ENCODE data around the gene WWC2. TPM values are rescaled to one million over a fixed set of nuclear protein-coding genes. Genes with fewer than 3 reads are reported as not detected.

The WWC2 gene
- polyA plus RNA-seq, 2 of the 4 experiments (the other 2 are of a cell fraction): 14.9 to 26.9 TPM

- H3K4me2 ChIP-seq: no peak overlapping the region
- peaks cover 38% of the 10 kb centered on the region for H3K4me1 ChIP-seq
- WGBS (ENCODE audit: missing lambda C conversion rate): 87% methylated on average over 5 of the region's 5 CpGs
- DNase-seq (ENCODE audit: low read depth in 1 of 2, low spot score in 1 of 2) (no peak), ATAC-seq (no peak), FAIRE-seq (no peak)
- no peaks in the 10 kb centered on the region for H3K9me3 ChIP-seq
- H3K4me3 ChIP-seq: no peak overlapping the region
- CTCF ChIA-PET: interaction anchor here (0.8 kb wide), 1 partner anchor 68 kb away, joined by 3 read pairs; no protein-coding TSS in a partner anchor
- no peak overlapping the region for H3K27ac ChIP-seq
- POLR2A ChIA-PET: no interaction called here
- TF ChIP-seq FOSL2 (IDR thresholded peaks at IDR 0.05): no peak
- TF ChIP-seq FOSL2 (CRISPR knock-in tag; IDR thresholded peaks at IDR 0.05): 0 out of 2 replicates have a peak, but pooled peaks have one; percentile 15
- no peak for TF ChIP-seq BHLHE40 (IDR thresholded peaks at IDR 0.05; ENCODE audit: low read depth, low read length)
- no peak for TF ChIP-seq HOXB13 (CRISPR knock-in tag; IDR thresholded peaks at IDR 0.05; ENCODE audit: low read depth)
Observed at GRCh38 chr4:183107891-183108459, 8.9 kb downstream of the WWC2 start.

DNA sequence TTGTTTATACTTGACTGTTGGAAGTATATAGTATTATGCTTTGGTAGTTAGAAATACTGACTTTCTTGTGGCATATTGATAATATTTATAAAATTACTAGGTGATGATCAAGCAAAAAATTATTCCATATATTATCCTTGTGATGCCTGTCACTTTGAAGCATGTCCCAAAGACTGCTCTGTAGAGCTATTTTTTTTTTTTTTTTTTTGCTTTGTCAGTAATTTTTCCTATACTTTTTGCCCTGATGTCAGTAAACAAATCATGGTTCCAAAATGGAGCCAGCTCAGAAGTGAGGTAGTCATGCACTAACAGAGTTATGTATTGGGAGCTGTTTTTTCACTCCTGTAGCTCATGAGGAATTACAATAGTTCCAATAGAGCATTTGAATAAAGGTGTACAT lies 11.2 kb downstream of the WWC2 start:
- ATAC-seq (no peak), DNase-seq (ENCODE audit: low read depth in 1 of 2, low spot score in 1 of 2) (no peak), FAIRE-seq (no peak)
- Histone ChIP-seq H3K9me3 (no peaks in the 10 kb centered on the region), H3K4me1 (peaks cover 38% of the 10 kb centered on the region), H3K27ac (no peak overlapping the region), H3K4me3 (no peak overlapping the region), H3K4me2 (no peak overlapping the region; the same call in 2 of the 3 replicates)
- ChIA-PET CTCF (interaction anchor here (0.6 kb wide), 1 partner anchor 10 kb away, joined by 4 read pairs; no protein-coding TSS in a partner anchor), POLR2A (interaction anchor here (0.6 to 1.5 kb wide), 2 partner anchors 12 to 181 kb away, joined by 3 to 4 read pairs; no protein-coding TSS in a partner anchor)
- peak; percentile 38 for TF ChIP-seq MAFK (IDR thresholded peaks at IDR 0.05; ENCODE audit: partially characterized antibody)
- TF ChIP-seq TP53 (CRISPR knock-in tag; IDR thresholded peaks at IDR 0.05): no peak

DNA sequence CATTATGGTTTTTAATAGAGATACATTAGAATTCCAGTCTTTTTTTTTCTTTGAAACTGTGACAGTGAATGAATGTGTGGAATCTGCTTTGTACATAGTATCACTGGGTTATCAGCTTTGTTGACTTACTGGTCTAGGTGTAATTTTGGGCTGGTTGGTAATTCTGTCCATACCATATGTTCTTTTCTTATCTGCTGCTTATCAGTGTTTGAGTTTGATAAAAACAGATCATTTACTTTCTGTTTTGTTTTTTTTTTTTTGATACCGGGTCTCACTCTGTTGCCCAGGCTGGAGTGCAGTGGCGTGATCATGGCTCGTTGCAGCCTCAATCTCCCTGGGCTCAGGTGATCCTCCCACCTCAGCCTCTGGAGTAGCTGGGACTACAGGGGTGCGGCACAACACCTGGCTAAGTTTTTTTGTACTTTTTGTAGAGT lies 12.4 kb downstream of the WWC2 start:
- POLR2A ChIA-PET: no interaction called here
- CTCF ChIA-PET: interaction anchor here (0.6 kb wide), 1 partner anchor 38 kb away, joined by 3 read pairs; no protein-coding TSS in a partner anchor
- ATAC-seq (no peak), DNase-seq (ENCODE audit: low read depth in 1 of 2, low spot score in 1 of 2) (no peak), FAIRE-seq (no peak)
- H3K27ac ChIP-seq: no peak overlapping the region
- H3K4me3 ChIP-seq: no peak overlapping the region
- TF ChIP-seq ZSCAN20 (CRISPR knock-in tag; IDR thresholded peaks at IDR 0.05): no peak
- TF ChIP-seq, protein P1, sequence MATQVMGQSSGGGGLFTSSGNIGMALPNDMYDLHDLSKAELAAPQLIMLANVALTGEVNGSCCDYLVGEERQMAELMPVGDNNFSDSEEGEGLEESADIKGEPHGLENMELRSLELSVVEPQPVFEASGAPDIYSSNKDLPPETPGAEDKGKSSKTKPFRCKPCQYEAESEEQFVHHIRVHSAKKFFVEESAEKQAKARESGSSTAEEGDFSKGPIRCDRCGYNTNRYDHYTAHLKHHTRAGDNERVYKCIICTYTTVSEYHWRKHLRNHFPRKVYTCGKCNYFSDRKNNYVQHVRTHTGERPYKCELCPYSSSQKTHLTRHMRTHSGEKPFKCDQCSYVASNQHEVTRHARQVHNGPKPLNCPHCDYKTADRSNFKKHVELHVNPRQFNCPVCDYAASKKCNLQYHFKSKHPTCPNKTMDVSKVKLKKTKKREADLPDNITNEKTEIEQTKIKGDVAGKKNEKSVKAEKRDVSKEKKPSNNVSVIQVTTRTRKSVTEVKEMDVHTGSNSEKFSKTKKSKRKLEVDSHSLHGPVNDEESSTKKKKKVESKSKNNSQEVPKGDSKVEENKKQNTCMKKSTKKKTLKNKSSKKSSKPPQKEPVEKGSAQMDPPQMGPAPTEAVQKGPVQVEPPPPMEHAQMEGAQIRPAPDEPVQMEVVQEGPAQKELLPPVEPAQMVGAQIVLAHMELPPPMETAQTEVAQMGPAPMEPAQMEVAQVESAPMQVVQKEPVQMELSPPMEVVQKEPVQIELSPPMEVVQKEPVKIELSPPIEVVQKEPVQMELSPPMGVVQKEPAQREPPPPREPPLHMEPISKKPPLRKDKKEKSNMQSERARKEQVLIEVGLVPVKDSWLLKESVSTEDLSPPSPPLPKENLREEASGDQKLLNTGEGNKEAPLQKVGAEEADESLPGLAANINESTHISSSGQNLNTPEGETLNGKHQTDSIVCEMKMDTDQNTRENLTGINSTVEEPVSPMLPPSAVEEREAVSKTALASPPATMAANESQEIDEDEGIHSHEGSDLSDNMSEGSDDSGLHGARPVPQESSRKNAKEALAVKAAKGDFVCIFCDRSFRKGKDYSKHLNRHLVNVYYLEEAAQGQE (IDR thresholded peaks at IDR 0.05): no peak
- no peak for TF ChIP-seq JUN (IDR thresholded peaks at IDR 0.05)
- TF ChIP-seq, protein P2, sequence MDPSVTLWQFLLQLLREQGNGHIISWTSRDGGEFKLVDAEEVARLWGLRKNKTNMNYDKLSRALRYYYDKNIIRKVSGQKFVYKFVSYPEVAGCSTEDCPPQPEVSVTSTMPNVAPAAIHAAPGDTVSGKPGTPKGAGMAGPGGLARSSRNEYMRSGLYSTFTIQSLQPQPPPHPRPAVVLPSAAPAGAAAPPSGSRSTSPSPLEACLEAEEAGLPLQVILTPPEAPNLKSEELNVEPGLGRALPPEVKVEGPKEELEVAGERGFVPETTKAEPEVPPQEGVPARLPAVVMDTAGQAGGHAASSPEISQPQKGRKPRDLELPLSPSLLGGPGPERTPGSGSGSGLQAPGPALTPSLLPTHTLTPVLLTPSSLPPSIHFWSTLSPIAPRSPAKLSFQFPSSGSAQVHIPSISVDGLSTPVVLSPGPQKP (IDR thresholded peaks at IDR 0.05; ENCODE audit: low read depth, low read length): no peak
- TF ChIP-seq CEBPB (IDR thresholded peaks at IDR 0.05): no peak
- TF ChIP-seq CTCF (IDR thresholded peaks at IDR 0.05): no peak
- TF ChIP-seq, protein P3, sequence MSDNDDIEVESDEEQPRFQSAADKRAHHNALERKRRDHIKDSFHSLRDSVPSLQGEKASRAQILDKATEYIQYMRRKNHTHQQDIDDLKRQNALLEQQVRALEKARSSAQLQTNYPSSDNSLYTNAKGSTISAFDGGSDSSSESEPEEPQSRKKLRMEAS (IDR thresholded peaks at IDR 0.05): no peak
- no peak for TF ChIP-seq CBX2 (IDR thresholded peaks at IDR 0.05; ENCODE audit: borderline replicate concordance, low read depth)
- TF ChIP-seq, protein P4, sequence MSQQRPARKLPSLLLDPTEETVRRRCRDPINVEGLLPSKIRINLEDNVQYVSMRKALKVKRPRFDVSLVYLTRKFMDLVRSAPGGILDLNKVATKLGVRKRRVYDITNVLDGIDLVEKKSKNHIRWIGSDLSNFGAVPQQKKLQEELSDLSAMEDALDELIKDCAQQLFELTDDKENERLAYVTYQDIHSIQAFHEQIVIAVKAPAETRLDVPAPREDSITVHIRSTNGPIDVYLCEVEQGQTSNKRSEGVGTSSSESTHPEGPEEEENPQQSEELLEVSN (IDR thresholded peaks at IDR 0.05; ENCODE audit: borderline replicate concordance, low read depth): no peak
- no peak for TF ChIP-seq CHD4 (IDR thresholded peaks at IDR 0.05; ENCODE audit: borderline replicate concordance)
- no peak for TF ChIP-seq FOSL2 (IDR thresholded peaks at IDR 0.05)
- TF ChIP-seq FOSL2 (CRISPR knock-in tag; IDR thresholded peaks at IDR 0.05): no peak
- no peak for TF ChIP-seq PHF8 (IDR thresholded peaks at IDR 0.05; ENCODE audit: borderline replicate concordance, low read depth)
- TF ChIP-seq TP53 (CRISPR knock-in tag; IDR thresholded peaks at IDR 0.05): no peak
- TF ChIP-seq MAFK (IDR thresholded peaks at IDR 0.05; ENCODE audit: partially characterized antibody): no peak
- TF ChIP-seq, protein P5, sequence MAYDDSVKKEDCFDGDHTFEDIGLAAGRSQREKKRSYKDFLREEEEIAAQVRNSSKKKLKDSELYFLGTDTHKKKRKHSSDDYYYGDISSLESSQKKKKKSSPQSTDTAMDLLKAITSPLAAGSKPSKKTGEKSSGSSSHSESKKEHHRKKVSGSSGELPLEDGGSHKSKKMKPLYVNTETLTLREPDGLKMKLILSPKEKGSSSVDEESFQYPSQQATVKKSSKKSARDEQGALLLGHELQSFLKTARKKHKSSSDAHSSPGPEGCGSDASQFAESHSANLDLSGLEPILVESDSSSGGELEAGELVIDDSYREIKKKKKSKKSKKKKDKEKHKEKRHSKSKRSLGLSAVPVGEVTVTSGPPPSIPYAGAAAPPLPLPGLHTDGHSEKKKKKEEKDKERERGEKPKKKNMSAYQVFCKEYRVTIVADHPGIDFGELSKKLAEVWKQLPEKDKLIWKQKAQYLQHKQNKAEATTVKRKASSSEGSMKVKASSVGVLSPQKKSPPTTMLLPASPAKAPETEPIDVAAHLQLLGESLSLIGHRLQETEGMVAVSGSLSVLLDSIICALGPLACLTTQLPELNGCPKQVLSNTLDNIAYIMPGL (CRISPR knock-in tag; IDR thresholded peaks at IDR 0.05; ENCODE audit: borderline replicate concordance): no peak
- TF ChIP-seq CBX8 (IDR thresholded peaks at IDR 0.05): no peak
- no peak for TF ChIP-seq NFE2L2 (conservative IDR thresholded peaks at IDR 0.05; ENCODE audit: low read length)
- TF ChIP-seq HOXA7 (CRISPR knock-in tag; IDR thresholded peaks at IDR 0.05): no peak
- no peak for TF ChIP-seq SREBF2 (IDR thresholded peaks at IDR 0.05)
- no peak for TF ChIP-seq EP300 (IDR thresholded peaks at IDR 0.05)
- 78% methylated on average over 4 of the region's 4 CpGs for WGBS (ENCODE audit: missing lambda C conversion rate)
- peak overlapping the region; percentile 8; the same call in 1 of the 3 replicates for H3K4me2 ChIP-seq
- H3K9me3 ChIP-seq: no peaks in the 10 kb centered on the region
- H3K4me1 ChIP-seq: peaks cover 38% of the 10 kb centered on the region

Measured in A549 (cell line).